Testis (tissue), 3 donors: ENCODE measurements around the gene JPT1. TPM values are rescaled to one million over a fixed set of nuclear protein-coding genes. Genes with fewer than 3 reads are reported as not detected.
"Not testable (repeated sequence)": the region's sequence is repeated elsewhere in the genome, so short reads cannot be mapped to it uniquely, and the experiment has no call there.

Experiments
- DNase-seq: peaks from one replicate; pipeline ENCODE4 v3.0.0-alpha.2; 2019
- H3K27ac ChIP-seq, 2 donors: fragments of 200-600 bp; sonication (generic); one replicate each; pipeline ENCODE4 v1.5.1; 2019
- H3K27me3 ChIP-seq: fragments of 200-600 bp; sonication (generic); one replicate; pipeline ENCODE4 v1.5.1; 2019
- H3K36me3 ChIP-seq: fragments of 200-600 bp; sonication (generic); one replicate; pipeline ENCODE4 v1.5.1; 2017; ENCODE audit warnings: low read depth; ENCODE audit errors: missing control alignments
- H3K4me1 ChIP-seq: fragments of 200-600 bp; sonication (generic); one replicate; pipeline ENCODE4 v1.5.1; 2019
- H3K4me3 ChIP-seq, 2 donors: fragments of 200-600 bp; sonication (generic); one replicate each; pipeline ENCODE4 v1.5.1; 2017 to 2019
- H3K9me3 ChIP-seq: fragments of 200-600 bp; sonication (generic); one replicate; pipeline ENCODE4 v1.5.1; 2017
- POLR2A ChIP-seq: fragments of 450-650 bp; IDR thresholded peaks from one replicate; pipeline ENCODE4 v1.6.1; 2017; ENCODE audit warnings: antibody characterized with exemption, mild to moderate bottlenecking, moderate library complexity
- WGBS, 2 donors: methylation state at CpG; one replicate each; pipeline ENCODE4 v1.1.5; 2018; 5-methylcytosine and 5-hydroxymethylcytosine counted together
- intact Hi-C: fragments of 100-400 bp; cut with DNase I; formaldehyde crosslinking; loops from one replicate; pipeline ENCODE4 v1.15.1; 2023; ENCODE audit warnings: low total_unique reads
- polyA plus RNA-seq: library from polyadenylated mRNA; stranded (reverse); fragments of 350-450 nt; fragmentation: Illumina TruSeq; extraction: RNeasy Lipid Tissue Mini Kit (QIAGEN cat#74804); gene quantifications from one replicate; pipeline ENCODE4 v1.2.3, GENCODE V29; 2014; ENCODE audit warnings: low read depth, low replicate concordance; ENCODE audit not compliant: insufficient read depth
- total RNA-seq, 2 donors: library from RNA; depleted of rRNA; stranded (reverse); fragments of >200 nt; gene quantifications; one replicate each; pipeline ENCODE4 v1.2.3, GENCODE V29; 2016
- TF ChIP-seq, protein P1 (sequence below), 3 experiments: fragments of 450-650 bp in 2 of 3; fragments of 200-600 bp in 1 of 3; sonication (generic) in 1 of 3; IDR thresholded peaks; one replicate each; pipeline ENCODE4 v1.5.1; 2016 to 2019; ENCODE audit warnings: antibody characterized with exemption in 3 of 3, mild to moderate bottlenecking in 2 of 3, moderate library complexity in 1 of 3

JPT1 gene
- total and polyA plus RNA-seq, 3 donors from 2014 or later, result 234 to 758 (median 371) TPM

DNA sequence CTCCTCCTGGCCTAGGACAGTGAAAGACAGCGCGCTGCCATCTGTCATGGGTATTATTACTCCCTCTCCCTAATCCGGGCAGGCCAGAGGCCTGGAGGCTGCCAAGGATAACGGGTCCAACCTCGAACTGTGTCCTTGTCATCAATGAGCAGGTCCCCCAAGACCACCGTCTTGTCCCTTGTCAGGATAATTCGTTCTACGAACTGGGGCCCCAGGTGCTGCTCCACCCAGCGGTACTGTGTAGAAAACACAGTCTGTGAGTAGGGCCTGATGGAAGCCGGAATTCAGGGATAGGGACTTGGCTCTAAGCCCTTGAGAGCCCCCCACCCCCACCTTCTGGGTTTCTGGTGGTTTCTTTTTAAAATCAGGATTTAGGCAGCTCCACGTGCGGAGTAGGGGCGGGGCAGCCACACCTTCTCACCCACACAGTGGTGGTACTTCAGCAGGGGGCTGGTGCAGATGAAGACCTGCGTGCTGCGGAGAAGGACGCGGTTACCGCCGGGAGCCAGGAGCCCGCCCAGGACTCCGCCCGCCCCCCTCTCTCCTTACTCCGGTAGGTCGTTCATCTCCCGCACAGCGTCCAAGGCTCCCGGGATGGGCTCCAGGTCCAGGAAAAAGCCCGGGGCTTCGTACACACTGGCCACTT, 23.6 kb downstream of the JPT1 start:
- TF ChIP-seq, protein P1, sequence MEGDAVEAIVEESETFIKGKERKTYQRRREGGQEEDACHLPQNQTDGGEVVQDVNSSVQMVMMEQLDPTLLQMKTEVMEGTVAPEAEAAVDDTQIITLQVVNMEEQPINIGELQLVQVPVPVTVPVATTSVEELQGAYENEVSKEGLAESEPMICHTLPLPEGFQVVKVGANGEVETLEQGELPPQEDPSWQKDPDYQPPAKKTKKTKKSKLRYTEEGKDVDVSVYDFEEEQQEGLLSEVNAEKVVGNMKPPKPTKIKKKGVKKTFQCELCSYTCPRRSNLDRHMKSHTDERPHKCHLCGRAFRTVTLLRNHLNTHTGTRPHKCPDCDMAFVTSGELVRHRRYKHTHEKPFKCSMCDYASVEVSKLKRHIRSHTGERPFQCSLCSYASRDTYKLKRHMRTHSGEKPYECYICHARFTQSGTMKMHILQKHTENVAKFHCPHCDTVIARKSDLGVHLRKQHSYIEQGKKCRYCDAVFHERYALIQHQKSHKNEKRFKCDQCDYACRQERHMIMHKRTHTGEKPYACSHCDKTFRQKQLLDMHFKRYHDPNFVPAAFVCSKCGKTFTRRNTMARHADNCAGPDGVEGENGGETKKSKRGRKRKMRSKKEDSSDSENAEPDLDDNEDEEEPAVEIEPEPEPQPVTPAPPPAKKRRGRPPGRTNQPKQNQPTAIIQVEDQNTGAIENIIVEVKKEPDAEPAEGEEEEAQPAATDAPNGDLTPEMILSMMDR (IDR thresholded peaks at IDR 0.05), result peak in 1 of 3 experiments; percentile 20
- TF ChIP-seq POLR2A, result no peak
- WGBS, 2 donors, result 10 to 17% methylated on average over 20 to 29 of the region's 29 CpGs
- H3K4me3 ChIP-seq, result peak overlapping the region; percentile 69 to 81
- no peaks in the 10 kb centered on the region for H3K27me3 ChIP-seq
- H3K4me1 ChIP-seq, result peaks cover 19% of the 10 kb centered on the region
- peak; percentile 60 for DNase-seq
- H3K27ac ChIP-seq, result peak overlapping the region; percentile 76 to 87
- no peaks in the 10 kb centered on the region for H3K36me3 ChIP-seq
- intact Hi-C loops, result no loop called here
- no peaks in the 10 kb centered on the region for H3K9me3 ChIP-seq

DNA sequence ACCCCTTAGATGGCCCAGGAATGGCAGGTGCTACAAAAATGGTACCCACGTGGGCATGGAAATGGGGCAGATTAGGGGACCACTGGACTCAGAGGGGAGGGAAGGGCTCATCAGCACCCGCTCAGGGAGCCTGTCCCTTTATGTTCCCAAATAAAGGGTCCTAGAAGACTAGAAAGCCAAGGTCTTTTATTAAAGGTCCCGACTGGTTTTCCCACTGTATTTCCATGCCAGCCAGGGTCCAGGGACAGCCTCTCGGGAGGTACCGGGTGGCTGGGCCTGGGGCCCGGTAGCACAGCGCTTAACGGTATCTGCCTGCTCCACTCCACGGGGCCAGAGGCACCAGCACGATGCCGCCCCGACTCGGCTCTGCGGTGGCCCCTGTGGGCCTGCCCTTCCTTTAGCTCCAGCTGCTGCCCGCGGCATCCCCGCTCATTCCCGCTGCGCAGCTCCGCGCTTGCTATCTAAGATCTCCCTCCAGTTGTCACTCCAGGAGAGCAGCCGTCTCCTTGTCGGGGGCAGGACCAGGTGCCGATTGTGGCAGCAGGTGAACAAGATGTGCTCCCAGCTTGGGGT, 24.2 kb downstream of the JPT1 start:
- no peaks in the 10 kb centered on the region for H3K27me3 ChIP-seq
- H3K9me3 ChIP-seq, result no peaks in the 10 kb centered on the region
- intact Hi-C loops, result no loop called here
- H3K4me3 ChIP-seq, result peak overlapping the region in 1 of 2 donors; percentile 81
- H3K36me3 ChIP-seq, result no peaks in the 10 kb centered on the region
- peaks cover 13% of the 10 kb centered on the region for H3K4me1 ChIP-seq
- no peak for DNase-seq
- TF ChIP-seq, protein P1 (IDR thresholded peaks at IDR 0.05), result no peak
- WGBS, 2 donors, result 50 to 55% methylated on average over 7 to 24 of the region's 24 CpGs
- peak overlapping the region in 1 of 2 donors; percentile 87 for H3K27ac ChIP-seq

DNA sequence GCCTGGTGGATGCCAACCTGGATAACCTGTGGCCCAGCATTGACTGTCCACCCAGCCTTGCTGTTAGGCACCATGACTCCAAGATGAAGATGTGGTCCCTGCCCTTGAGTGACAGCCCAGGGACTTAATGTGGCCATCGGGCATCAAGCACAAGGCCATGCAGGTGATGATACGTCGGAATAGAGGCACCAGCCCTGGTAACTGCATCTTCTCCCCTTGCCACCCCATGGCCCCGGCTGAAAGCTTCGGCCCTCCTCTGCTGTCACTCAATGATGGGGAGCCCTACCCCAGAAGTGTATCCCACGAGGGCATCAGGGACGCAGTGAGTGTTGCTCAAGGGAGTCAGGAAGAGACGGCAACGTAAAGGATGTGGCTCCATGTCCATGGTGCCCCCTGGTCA, 24.7 kb downstream of the JPT1 start:
- no peaks in the 10 kb centered on the region for H3K27me3 ChIP-seq
- H3K9me3 ChIP-seq, result no peaks in the 10 kb centered on the region
- WGBS, 2 donors, result 84 to 85% methylated on average over 8 to 9 of the region's 9 CpGs
- H3K4me3 ChIP-seq, result no peak overlapping the region
- peaks cover 9% of the 10 kb centered on the region for H3K4me1 ChIP-seq
- DNase-seq, result no peak
- TF ChIP-seq, protein P1 (IDR thresholded peaks at IDR 0.05), result no peak
- no peak for TF ChIP-seq POLR2A
- no peak overlapping the region for H3K27ac ChIP-seq
- intact Hi-C loops, result no loop called here
- H3K36me3 ChIP-seq, result no peaks in the 10 kb centered on the region

DNA sequence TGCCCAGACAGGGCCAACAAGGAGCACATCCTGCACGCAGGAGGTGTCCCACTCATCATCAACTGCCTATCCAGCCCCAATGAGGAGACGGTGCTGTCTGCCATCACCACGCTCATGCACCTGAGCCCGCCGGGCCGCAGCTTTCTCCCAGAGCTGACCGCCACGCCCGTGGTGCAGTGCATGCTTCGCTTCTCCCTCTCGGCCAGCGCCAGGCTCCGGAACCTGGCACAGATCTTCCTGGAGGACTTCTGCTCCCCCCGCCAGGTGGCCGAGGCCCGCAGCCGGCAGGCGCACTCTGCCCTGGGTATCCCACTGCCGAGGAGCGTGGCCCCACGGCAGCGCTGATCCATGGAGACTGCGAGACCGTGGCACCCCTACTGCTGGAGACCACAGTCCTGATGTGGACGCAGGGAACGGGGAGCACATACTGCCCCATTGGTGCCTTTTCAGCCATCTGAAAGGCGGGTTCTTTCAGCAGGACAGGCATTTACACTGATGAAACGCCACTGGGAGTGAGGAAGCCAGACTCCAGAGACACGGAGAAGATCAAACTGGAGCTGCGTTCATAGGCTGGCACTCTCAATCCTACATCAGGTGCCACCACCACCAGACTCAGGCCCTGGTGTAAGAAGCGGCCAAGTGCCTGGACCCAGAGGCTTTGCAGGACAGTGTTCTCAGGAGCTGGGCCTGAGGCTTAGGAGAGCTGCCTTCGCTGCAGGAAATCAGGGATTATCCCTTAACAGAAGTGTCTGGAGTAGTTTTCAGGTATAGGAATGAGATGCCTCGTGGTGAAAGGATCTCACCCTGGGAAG, 25.4 kb downstream of the JPT1 start:
- Histone ChIP-seq H3K9me3 (no peaks in the 10 kb centered on the region), H3K4me3 (no peak overlapping the region), H3K27me3 (no peaks in the 10 kb centered on the region), H3K36me3 (no peaks in the 10 kb centered on the region), H3K27ac (no peak overlapping the region), H3K4me1 (peaks cover 9% of the 10 kb centered on the region)
- intact Hi-C loops, result no loop called here
- TF ChIP-seq, protein P1 (IDR thresholded peaks at IDR 0.05), result no peak
- no peak for TF ChIP-seq POLR2A
- DNase-seq, result no peak
- 81 to 89% methylated on average over 7 to 25 of the region's 33 CpGs for WGBS, 2 donors

DNA sequence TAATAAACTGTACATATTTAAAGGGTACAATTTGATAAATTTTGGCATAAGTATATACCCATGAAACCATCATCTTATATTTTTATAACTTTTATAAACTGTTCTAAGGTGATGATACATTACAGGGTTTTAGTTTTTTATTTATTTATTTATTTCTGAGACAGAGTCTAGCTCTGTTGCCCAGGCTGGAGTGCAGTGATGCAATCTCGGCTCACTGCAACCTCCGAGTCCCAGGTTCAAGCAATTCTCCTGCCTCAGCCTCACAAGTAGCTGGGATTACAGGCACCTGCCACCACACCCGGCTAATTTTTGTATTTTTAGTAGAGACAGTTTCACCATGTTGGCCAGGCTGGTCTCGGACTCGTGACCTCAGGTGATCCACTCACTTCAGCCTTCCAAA, 26.4 kb downstream of the JPT1 start:
- intact Hi-C loops, H3K27ac ChIP-seq, H3K36me3 ChIP-seq, H3K27me3 ChIP-seq, H3K9me3 ChIP-seq, H3K4me3 ChIP-seq, DNase-seq, H3K4me1 ChIP-seq: not testable (repeated sequence)
- 90 to 93% methylated on average over 5 of the region's 5 CpGs for WGBS, 2 donors
